Duodenal mucosa (tissue), 2 donors: ENCODE measurements around the gene ORMDL1.

Source experiments
- H3K27ac ChIP-seq: one replicate; pipeline ENCODE4 v1.7.0; 2013; ENCODE audit warnings: low read depth, low read length
- H3K27me3 ChIP-seq, 2 donors: one replicate each; pipeline ENCODE4 v1.7.0; 2013; ENCODE audit warnings: low read length in 2 of 2, control low read depth in 1 of 2; ENCODE audit not compliant: insufficient read depth in 2 of 2, control insufficient read depth in 1 of 2
- H3K36me3 ChIP-seq, 2 donors: one replicate each; pipeline ENCODE4 v1.7.0; 2013; ENCODE audit warnings: low read length in 2 of 2, control low read depth in 1 of 2; ENCODE audit not compliant: insufficient read depth in 2 of 2, control insufficient read depth in 1 of 2
- H3K4me1 ChIP-seq, 2 donors: one replicate each; pipeline ENCODE4 v1.7.0; 2013; ENCODE audit warnings: low read length in 2 of 2, control low read depth in 1 of 2; ENCODE audit not compliant: insufficient read depth in 2 of 2, control insufficient read depth in 1 of 2
- H3K4me3 ChIP-seq, 2 donors: one replicate each; pipeline ENCODE4 v1.7.0; 2013; ENCODE audit warnings: low read length in 2 of 2, low read depth in 1 of 2
- H3K9ac ChIP-seq, 2 donors: one replicate each; pipeline ENCODE4 v1.7.0; 2013; ENCODE audit warnings: low read length in 2 of 2, low read depth in 1 of 2
- H3K9me3 ChIP-seq, 2 donors: one replicate each; pipeline ENCODE4 v1.7.0; 2013; ENCODE audit warnings: low read length in 2 of 2, control low read depth in 1 of 2; ENCODE audit not compliant: control insufficient read depth in 1 of 2

ORMDL1 gene

DNA sequence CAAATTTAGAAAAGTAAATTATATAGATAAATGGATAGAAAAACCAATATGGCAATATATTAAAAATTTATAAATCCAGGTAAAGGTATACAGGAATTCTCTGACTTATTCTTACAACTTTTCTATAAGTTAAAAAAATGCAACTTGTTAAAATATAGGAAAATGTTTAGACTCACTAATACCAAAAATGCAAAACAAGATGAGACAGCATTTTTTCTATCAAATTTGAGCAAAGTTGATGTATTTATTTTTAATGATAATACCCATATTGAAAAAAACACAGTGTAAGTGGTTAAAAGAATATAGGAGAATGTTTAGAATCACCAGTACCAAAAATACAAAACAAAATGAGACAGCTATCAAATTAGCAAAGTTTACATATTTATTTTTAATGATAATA is 57.3 kb downstream of the ORMDL1 start:
- Histone ChIP-seq H3K27me3 (no peaks in the 10 kb centered on the region), H3K4me3 (no peak overlapping the region), H3K4me1 (no peaks in the 10 kb centered on the region), H3K27ac (no peak overlapping the region), H3K9me3 (no peaks in the 10 kb centered on the region), H3K9ac (no peak overlapping the region), H3K36me3 (no peaks in the 10 kb centered on the region)

DNA sequence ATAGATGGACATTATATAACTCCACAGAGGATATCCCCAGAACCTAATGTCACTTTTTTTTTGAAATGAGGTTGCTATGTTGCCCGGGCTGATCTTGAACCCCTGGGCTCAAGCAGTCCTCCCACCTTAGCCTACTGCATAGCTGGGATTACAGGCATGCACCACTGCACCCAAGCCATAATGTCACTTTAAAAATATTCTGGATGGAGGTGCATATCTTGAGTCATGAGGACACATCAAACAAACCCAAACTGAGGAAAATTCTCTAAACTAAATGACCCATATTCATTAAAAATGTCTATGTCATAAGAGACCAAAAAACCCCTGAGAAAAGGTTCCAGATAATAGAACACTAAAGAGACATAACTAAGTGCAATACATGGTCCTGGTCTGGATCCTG is 57.9 kb downstream of the ORMDL1 start:
- Histone ChIP-seq H3K9me3 (no peaks in the 10 kb centered on the region), H3K4me3 (no peak overlapping the region), H3K27me3 (no peaks in the 10 kb centered on the region), H3K27ac (no peak overlapping the region), H3K9ac (no peak overlapping the region), H3K36me3 (no peaks in the 10 kb centered on the region), H3K4me1 (no peaks in the 10 kb centered on the region)

DNA sequence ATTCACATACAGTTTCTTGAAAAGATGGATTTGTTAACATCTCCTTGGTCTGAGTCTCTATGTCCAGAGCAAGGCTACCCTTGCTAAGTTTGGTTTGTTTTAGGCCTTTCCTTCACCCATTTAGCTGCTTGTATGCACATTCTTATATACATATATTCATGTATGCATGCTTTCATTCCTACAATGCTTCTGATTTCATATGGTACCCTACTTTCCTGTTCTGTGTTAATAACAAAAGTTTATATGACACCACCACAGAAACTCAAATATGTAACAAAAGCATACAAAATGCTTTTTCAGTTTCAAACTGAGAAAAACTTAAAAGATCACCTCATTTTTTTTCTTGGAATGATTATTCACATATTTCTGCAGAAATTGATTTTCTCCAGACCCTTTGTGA is 60.9 kb downstream of the ORMDL1 start:
- Histone ChIP-seq H3K9ac (no peak overlapping the region), H3K9me3 (no peaks in the 10 kb centered on the region), H3K27ac (no peak overlapping the region), H3K4me1 (no peaks in the 10 kb centered on the region), H3K4me3 (no peak overlapping the region), H3K27me3 (no peaks in the 10 kb centered on the region), H3K36me3 (no peaks in the 10 kb centered on the region)
